HL-60/S4 treated with retinoic acid at 250 ng/mL for 4 days and 3 days (cell line): ENCODE measurements around the gene CLDN11.

Experiments
- in situ Hi-C: fragments of 300-500 bp; cut with MboI; formaldehyde crosslinking; loops from 2 replicates; pipeline ENCODE4 v1.7.0; 2022; ENCODE audit warnings: low sequenced_read_pairs

The CLDN11 gene

DNA sequence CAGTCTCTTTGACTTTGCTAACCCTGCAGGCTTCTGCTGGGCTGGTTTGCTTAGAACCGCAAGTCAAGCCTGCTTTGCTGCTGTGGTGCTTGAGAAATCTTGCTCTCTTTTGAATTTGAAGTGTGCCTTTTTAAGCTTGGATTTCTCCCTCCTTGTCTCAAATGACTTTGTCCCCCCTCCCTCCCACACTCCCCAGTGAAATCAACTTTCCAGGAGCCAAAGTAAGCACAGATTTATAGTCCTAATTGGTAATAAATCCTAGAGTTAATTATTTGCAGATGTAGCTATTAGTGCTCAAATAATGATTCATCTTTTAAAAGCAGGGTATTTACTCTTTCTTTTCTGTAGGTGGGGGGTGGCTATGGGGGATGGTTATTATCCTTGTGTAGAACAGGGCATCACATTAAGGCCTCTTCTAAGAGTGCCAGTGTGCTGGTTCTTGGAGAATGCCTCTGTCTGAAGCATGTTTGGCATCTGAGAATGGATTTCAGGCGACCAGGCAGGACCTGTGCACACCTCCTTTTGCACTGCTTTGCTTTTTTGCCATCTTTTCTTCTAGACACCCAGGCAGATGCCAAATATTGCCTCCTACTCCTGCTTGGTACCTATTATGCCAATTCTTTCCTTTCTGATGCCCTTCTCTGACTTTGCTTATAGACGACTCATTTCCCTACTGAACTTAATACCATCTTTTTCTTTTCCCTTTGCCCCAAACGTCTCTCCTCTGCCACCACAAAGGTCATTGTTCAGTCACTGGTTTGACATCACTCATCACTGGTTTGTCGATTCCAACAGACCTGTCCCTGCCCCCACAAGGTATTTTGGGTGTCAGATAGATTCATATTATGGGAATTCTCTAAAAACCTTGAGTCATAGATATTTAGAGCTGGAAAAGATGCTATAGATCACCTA is 50.7 kb downstream of the CLDN11 start:
- in situ Hi-C loops, result no loop called here

DNA sequence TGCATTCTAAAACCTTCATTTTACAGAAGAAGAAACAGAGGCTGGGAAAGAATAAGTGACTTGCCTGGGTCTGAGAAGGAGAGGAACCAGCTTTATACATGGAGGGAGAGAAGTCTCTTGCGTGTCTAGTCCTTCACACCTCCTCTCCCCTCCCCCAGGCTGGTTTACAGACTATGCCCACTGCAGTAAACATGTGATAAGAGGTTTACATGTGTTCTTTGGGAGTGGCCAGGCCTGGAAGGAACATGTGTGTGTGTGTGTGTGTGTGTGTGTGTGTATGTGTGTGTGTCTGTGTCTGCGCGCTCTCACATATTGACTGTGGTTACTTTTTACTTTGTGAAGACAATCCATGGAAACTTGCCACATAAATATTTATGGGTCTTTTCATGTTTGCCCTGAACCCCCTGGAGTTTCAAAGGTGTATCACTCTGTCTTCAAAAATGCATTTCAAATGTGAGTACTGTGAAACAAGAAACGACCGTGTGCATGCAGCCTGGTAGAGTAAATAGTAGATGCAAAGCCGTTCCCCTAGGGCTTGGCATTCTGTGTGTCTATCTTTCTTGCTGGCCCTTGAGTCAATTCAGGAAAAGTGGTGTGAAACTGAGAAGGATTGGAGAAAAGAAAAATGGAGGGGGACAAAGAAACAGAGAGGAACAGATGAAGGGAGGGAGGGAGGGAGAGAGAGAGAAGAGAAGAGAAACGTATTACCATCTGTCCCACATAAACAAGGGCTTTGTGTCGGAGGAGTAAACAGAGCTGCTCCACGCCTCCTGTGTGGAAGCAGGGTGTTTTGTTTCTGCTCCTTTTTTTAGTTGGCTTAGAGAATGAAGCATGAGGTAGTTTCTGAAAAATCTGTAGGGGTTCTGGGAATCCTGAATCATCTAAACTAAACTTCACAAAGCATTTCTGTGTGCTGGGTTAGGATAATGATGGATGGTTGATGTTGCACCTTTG is 51.7 kb downstream of the CLDN11 start:
- in situ Hi-C loops, result no loop called here

DNA sequence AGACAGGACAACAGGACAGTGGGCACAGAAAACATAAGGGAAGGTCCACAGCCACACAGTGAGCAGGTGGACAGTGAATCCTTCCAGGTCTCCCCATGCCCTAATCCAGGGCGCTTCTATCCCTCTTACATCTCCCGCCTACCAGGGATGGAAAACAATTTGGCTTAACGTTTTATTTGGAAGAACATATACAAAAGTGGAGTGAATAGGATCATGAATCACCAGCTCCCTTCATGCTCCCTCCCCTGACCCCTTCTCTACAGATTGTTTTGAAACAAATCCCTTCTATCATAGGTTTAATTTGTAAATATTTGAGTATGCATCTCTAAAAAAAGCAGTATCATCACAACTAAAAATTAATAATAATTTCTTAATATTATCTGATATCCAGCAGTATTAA is 52.5 kb downstream of the CLDN11 start:
- in situ Hi-C loops, result no loop called here

DNA sequence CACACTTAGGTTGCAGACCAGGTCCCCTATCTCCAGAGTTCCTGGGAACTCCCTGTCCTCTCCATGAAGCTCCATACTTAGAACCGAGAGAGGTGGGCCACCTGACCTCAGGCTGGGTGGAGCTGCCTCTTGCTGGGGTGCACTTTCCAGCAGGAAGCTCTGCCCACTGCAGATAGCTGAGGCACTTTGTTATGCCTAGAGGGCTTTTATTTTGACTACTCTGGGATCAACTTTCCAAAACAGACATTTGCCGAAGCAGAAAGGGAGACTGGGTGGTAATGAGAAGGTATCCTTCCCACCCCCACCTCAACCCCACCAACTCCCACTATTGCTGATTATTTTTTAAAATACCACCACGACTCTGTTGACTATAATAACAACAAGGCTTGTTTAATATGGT is 54.7 kb downstream of the CLDN11 start:
- in situ Hi-C loops, result no loop called here

DNA sequence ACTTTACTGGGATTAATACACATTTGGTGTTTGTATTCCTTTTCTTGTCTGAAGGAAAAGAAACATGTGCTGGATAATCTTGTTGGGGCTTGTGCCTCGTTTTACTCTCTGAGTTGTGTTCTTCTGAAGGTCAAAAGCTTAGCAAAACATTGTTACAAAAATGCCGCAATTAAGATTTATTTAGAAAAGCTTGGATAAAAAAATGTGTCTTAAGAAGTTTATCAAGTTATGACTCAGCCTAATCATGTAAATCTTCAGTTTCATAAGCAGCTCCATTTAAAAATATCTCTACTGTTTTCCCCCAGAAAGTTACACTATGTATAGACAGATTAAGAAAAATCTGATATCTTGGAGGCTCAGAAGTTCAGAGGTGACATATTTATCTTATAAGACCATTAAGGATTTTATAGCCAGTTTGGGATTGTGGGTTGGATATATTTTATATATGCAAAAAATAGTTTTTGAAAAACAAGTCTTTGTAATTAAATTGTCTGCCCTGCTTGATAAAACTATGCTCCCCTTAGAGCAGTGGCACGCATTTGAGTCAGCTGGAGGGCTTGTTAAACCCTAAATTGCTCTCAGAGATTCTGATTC is 56.5 kb downstream of the CLDN11 start:
- in situ Hi-C loops, result no loop called here

GRCh38 chr3:170476291-170476690 is 57.6 kb downstream of the CLDN11 start:
- in situ Hi-C loops, result no loop called here

- in situ Hi-C loops, result no loop called here
These were observed 58.7 kb downstream of the CLDN11 start for GRCh38 chr3:170477395-170477794.

GRCh38 chr3:170480111-170480510 is 61.4 kb downstream of the CLDN11 start:
- in situ Hi-C loops, result no loop called here

DNA sequence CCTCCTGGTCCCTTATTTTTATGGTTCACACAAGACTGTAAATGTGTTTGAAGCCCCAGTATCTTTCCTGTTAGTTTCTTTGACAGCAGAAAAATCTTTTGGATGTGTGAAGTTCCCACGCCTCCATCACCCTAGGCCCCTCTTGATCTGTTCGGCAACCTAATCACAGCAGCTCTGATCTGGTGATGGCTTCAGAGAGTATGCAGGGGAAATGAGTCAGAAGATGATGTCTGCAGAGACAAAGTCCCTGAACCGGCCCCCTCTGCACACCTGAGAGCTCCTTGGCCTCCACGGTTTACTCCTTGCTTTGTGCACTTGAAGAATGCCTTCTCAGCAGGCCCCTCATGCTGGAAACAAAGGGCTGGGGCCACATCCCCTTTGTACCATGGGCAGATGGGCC is 63.5 kb downstream of the CLDN11 start:
- in situ Hi-C loops, result no loop called here

DNA sequence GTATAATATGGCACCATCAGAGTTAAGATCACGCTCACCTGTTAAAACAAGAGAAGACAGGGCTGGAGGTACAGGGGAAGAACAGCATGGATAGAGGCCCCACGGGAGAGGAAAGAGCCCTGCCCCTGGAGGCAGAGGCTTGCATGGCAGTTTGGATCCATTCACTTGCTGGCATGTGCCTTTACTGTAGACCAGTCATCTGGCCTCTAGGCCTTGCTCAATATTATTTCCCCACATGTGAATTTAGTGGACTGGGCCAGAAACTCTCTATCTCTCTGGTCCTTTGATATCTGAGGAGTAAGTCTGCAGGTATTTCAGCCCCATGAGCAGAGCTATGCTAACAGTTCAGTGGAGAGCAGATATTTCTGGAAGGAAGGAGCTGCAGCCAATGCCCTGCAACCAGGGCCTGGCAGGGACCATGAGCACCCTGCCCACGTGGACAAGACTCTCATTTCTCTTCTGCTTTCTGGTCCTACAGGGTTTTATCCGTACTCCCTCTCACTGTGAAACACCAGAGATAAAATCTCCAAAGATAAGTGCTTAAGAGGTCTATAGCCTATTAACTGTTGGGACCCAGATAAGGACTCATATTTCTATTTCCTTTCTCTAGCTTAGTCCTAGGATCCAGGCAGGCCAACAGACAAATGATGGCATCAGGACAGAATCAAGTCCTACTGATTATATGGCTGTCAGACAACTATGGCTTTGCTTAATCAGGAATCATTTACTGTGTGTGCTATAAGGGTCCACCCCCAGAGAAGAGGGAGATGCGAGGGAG is 65.0 kb downstream of the CLDN11 start:
- in situ Hi-C loops, result no loop called here
